Muscle of leg (tissue), 11 donors: ENCODE results near the gene IGF2. TPM values are rescaled to one million over a fixed set of nuclear protein-coding genes. Genes with fewer than 3 reads are reported as not detected.

Experiments
- DNase-seq: peaks from one replicate; pipeline ENCODE4 v3.0.0; 2013
- H3K27ac ChIP-seq: one replicate; pipeline ENCODE4 v1.5.1; 2013; ENCODE audit warnings: mild to moderate bottlenecking, low read length, control low read depth
- H3K27me3 ChIP-seq: one replicate; pipeline ENCODE4 v1.6.1; 2013; ENCODE audit warnings: low read length; ENCODE audit not compliant: control insufficient read depth, insufficient read depth
- H3K36me3 ChIP-seq: one replicate; pipeline ENCODE4 v1.6.1; 2013; ENCODE audit warnings: low read length; ENCODE audit not compliant: control insufficient read depth, insufficient read depth
- H3K4me1 ChIP-seq: one replicate; pipeline ENCODE4 v1.6.1; 2013; ENCODE audit warnings: low read length; ENCODE audit not compliant: control insufficient read depth, insufficient read depth
- H3K4me3 ChIP-seq: one replicate; pipeline ENCODE4 v1.5.1; 2013; ENCODE audit warnings: low read length, control low read depth
- H3K9me3 ChIP-seq: replicated peaks from 2 replicates; pipeline ENCODE4 v1.6.1; 2013; ENCODE audit warnings: low read depth, low read length; ENCODE audit not compliant: control insufficient read depth
- WGBS: methylation state at CpG from one replicate; pipeline ENCODE4 v1.1.5; 2013; ENCODE audit warnings: missing lambda C conversion rate; ENCODE audit not compliant: insufficient coverage; 5-methylcytosine and 5-hydroxymethylcytosine counted together
- polyA plus RNA-seq, 8 donors: library from polyadenylated mRNA; unstranded; fragments of 120-200 nt; gene quantifications; one replicate each; pipeline versions ENCODE4 v1.2.1 to v1.2.3, GENCODE V29; 2013; ENCODE audit warnings: inconsistent platforms in 1 of 8, low replicate concordance in 1 of 8; ENCODE audit not compliant: insufficient read length in 8 of 8, insufficient read depth in 1 of 8
- total RNA-seq: library from RNA; stranded (reverse); fragments of 120-200 nt; gene quantifications from one replicate; pipeline ENCODE4 v1.2.4, GENCODE V29; 2013

IGF2 gene
- total and polyA plus RNA-seq, 9 donors, result 1,262 to 5,136 (median 4,438) TPM

- Histone ChIP-seq H3K27me3 (no peaks in the 10 kb centered on the region), H3K4me1 (peaks cover 16% of the 10 kb centered on the region), H3K27ac (no peak overlapping the region), H3K4me3 (no peak overlapping the region), H3K9me3 (peaks cover 6% of the 10 kb centered on the region), H3K36me3 (no peaks in the 10 kb centered on the region)
- WGBS, result 84% methylated on average over 12 of the region's 18 CpGs
- DNase-seq, result no peak
These were observed 47.3 kb downstream of the IGF2 start for GRCh38 chr11:2091786-2092463.

- no peaks in the 10 kb centered on the region for H3K27me3 ChIP-seq
- peaks cover 13% of the 10 kb centered on the region for H3K4me1 ChIP-seq
- H3K9me3 ChIP-seq, result peaks cover 6% of the 10 kb centered on the region
- 88% methylated on average over 7 of the region's 8 CpGs for WGBS
- no peak overlapping the region for H3K4me3 ChIP-seq
- H3K27ac ChIP-seq, result no peak overlapping the region
- no peak for DNase-seq
- no peaks in the 10 kb centered on the region for H3K36me3 ChIP-seq
These were observed 48.0 kb downstream of the IGF2 start for GRCh38 chr11:2091112-2091746.

GRCh38 chr11:2090172-2091111 is 48.7 kb downstream of the IGF2 start:
- Histone ChIP-seq H3K27ac (no peak overlapping the region), H3K36me3 (no peaks in the 10 kb centered on the region)
- DNase-seq, result no peak

GRCh38 chr11:2089536-2090165 is 49.5 kb downstream of the IGF2 start:
- WGBS, result 67% methylated on average over 5 of the region's 9 CpGs
- Histone ChIP-seq H3K27me3 (no peaks in the 10 kb centered on the region), H3K4me3 (no peak overlapping the region), H3K9me3 (peaks cover 6% of the 10 kb centered on the region), H3K27ac (no peak overlapping the region), H3K4me1 (peaks cover 13% of the 10 kb centered on the region), H3K36me3 (no peaks in the 10 kb centered on the region)
- DNase-seq, result no peak

More at GRCh38 chr11:2090172-2091111, 48.7 kb downstream of the IGF2 start:
- no peaks in the 10 kb centered on the region for H3K27me3 ChIP-seq
- 71% methylated on average over 17 of the region's 20 CpGs for WGBS
- H3K9me3 ChIP-seq, result peaks cover 6% of the 10 kb centered on the region
- peaks cover 13% of the 10 kb centered on the region for H3K4me1 ChIP-seq
- H3K4me3 ChIP-seq, result no peak overlapping the region

- DNase-seq, result no peak
- no peak overlapping the region for H3K27ac ChIP-seq
- no peaks in the 10 kb centered on the region for H3K36me3 ChIP-seq
- no peak overlapping the region for H3K4me3 ChIP-seq
- WGBS, result 76% methylated on average over 18 of the region's 19 CpGs
- H3K4me1 ChIP-seq, result peaks cover 9% of the 10 kb centered on the region
- H3K27me3 ChIP-seq, result no peaks in the 10 kb centered on the region
- H3K9me3 ChIP-seq, result peaks cover 13% of the 10 kb centered on the region
These were observed 50.2 kb downstream of the IGF2 start for GRCh38 chr11:2088746-2089535.

GRCh38 chr11:2088284-2088683 is 50.9 kb downstream of the IGF2 start:
- Histone ChIP-seq H3K27ac (no peak overlapping the region), H3K27me3 (no peaks in the 10 kb centered on the region), H3K36me3 (no peaks in the 10 kb centered on the region), H3K4me3 (no peak overlapping the region), H3K4me1 (peaks cover 7% of the 10 kb centered on the region), H3K9me3 (peaks cover 15% of the 10 kb centered on the region)
- no peak for DNase-seq
- 78% methylated on average over 7 of the region's 14 CpGs for WGBS

GRCh38 chr11:2086239-2087040 is 52.7 kb downstream of the IGF2 start:
- Histone ChIP-seq H3K4me1 (no peaks in the 10 kb centered on the region), H3K27ac (no peak overlapping the region), H3K36me3 (no peaks in the 10 kb centered on the region), H3K27me3 (no peaks in the 10 kb centered on the region), H3K4me3 (no peak overlapping the region), H3K9me3 (peaks cover 13% of the 10 kb centered on the region)
- DNase-seq, result no peak
- 94% methylated on average over 18 of the region's 26 CpGs for WGBS

GRCh38 chr11:2085251-2086066 is 53.7 kb downstream of the IGF2 start:
- Histone ChIP-seq H3K27me3 (no peaks in the 10 kb centered on the region), H3K4me1 (no peaks in the 10 kb centered on the region), H3K9me3 (peaks cover 13% of the 10 kb centered on the region), H3K4me3 (no peak overlapping the region), H3K27ac (no peak overlapping the region), H3K36me3 (no peaks in the 10 kb centered on the region)
- WGBS, result 86% methylated on average over 21 of the region's 24 CpGs
- no peak for DNase-seq
